SIG-M5 (cell line): ENCODE results near the gene MRPL24.

Experiments used
- DNase-seq: peaks from one replicate; lab custom pipeline; 2025; lab: John Stamatoyannopoulos, UW

The MRPL24 gene

DNA sequence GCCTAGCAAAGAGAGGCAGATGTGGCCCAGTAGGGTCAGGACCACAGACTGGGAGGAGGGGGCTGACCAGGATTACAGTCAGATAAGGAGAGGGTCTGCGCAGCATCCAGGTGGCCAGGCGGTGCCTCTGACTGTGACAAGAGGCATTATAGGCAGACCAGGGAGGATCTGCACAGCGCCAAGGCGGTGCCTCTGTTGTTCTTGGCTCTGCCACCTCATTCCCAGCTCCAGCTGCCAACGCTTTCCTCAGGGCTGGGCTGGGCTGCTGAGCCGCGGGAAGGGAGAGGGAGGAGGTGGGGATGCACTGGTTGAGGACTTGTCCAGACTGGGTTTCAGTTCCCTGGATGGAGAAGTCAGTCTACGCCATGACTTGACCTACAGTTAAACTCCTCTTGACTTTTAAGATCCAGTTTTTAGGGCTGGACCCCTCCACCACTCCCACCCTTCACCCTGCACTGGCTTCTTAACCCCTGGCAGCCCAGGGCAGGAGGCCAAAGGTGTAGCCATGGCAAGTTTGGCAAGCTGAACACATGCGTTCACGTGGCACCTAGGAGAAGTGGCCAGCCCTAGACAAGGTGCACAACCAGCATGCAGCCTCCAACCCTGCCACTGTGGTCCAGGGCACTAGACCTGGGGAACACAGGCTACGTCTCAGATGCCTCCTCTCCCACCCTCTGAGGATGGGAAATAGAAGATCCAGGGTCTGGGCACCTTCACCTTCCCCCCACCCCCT lies 31.0 kb downstream of the MRPL24 start:
- DNase-seq: no peak

DNA sequence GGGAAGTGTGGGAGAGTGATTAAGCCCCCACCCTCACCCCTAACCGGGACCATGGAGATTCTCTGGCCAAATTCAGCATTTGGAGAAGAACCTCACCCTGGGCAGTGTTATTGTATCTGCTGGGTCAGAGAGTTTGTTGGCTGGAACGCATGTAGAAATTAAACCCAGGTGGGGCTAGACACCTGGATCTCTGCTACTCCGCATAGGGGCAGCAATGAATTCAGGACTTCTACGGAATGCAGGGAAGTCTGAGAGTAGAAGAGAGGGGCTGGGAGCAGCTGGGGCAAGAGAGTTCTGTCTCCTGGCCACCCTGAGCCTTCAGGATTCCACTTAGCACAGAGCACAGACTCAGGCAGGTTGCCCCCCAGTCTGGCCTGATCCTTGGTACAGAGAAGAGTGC lies 31.9 kb downstream of the MRPL24 start:
- DNase-seq: no peak

DNA sequence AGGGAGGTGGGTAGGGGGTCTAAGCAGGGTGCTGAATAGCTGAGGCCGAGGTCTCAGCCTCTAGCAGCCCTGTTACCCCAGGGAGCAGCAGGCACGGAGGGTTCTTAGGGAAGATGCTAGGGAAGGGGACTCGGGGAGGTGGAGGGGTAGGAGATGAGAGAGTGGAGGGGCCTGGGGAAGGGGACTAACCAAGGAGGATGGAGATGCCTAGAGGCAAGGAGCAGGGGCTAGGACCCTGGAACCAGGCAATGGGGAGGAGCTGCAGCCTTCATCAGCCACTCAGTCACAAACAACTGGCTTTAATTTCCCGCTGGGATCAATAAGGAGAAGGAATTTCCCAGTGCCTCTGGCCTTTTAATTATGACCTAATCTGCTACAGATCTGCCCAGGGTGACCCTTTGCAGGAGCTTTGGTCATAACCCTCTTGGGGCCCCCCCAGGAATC lies 32.6 kb downstream of the MRPL24 start:
- DNase-seq: no peak

DNA sequence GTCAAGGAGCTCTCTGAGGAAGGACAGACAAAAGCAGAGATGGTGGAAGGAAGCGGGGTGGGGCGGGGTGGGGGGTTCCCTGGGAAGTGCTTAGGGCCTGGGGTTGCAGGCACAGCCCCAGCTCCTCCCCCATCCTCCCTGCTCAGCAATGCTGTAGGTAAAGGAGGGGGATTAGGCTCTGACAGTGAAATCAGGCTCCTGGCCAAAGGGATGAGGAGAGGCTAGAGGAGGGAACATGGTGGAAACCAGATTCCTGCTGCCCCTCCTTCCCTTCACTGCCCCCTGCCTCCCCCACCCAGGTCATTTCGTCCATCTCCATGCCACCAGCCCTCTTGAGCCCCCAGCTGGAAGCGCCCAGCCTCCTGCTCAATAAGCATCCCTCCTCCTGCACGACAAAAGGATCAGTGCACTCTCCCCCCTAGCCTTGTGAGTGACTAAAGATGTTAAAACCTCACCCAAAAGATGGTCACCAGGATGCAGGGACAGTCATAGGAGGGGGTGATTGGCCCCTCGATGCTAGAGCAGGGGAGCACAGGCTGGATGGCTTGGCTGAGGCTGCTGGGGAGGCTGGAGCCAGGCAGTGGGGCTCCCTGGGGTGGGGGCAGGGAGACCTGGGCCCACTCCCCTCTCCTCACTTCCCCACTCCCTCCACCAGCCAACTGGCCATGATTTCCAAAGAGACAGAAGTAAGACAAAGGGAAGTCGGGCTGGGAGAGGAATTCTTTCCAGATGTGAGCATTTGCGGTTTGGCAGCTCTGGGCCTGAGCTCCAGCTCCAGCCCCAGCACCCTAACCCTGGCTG lies 33.3 kb downstream of the MRPL24 start:
- DNase-seq: no peak

DNA sequence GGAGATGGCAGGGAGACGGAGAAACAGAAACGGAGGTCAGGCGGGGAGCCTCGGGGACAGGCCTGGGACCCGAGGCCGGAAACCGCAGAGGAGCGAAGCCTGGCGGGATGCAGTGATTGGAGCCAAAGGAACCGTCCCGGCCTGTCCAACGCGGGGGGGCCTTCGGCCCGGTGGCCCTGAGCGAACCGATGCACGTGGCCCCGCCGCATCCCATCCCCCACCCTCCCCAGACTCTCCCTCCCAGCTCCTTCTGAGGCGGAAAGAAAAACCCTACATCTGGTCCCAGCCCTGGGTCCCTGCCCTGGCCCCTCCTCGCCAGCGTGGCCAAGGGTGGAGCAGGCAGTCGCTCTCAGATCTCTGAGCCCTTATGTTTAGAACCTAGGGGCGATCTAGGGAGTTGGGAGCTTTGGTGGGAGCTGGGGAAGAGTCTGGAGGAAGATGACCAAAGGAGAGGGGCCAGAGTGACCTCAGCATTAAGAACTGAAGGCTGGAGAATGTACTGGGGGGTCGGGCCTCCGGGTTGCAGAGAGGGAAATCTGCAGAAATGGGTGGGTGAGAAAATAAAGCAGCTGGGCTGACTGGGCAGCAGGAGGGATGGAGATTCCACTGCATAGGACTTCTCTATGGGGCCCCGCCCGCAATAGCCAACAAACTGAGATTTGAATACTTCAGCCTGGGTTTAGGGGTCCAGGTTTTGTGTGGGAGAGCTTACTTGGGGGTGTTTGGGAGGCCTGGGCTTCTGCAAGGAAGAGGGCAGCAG lies 34.1 kb downstream of the MRPL24 start:
- no peak for DNase-seq

DNA sequence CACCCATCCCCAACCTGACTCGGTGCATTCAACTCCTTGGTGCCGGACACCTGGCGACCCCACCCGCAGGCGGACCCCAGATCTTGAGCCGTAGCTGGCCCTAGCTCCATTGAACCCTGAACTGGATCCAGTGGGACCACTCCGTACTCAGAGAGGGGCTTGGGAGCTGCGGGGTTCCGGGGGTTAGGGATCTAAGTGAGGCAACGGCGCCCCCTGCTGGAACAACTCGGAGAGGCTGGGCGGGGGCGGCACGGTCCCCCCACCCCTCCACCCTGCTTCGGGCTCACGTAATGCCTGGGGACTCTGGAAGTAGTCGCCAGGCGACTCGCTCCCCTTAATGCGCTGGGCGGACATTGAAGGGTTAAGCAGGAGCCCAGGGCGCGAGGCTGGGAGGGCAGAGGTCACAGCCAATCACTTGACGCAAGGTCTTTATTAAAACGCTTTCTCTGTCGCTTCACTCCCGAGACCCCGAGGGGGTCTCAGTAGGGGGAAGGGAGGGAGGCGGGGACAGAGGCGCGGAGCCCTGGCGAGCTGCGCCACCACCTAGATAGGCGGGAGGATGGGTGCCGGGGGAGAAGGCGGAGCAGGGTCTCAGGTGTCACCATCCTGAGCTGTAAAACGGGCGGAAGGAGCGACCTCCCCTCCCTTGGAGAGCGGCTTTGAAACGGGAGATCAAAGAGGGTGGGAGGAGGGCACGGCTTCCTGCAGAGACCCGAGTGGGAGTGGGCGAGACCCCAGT lies 34.8 kb downstream of the MRPL24 start:
- DNase-seq: no peak

DNA sequence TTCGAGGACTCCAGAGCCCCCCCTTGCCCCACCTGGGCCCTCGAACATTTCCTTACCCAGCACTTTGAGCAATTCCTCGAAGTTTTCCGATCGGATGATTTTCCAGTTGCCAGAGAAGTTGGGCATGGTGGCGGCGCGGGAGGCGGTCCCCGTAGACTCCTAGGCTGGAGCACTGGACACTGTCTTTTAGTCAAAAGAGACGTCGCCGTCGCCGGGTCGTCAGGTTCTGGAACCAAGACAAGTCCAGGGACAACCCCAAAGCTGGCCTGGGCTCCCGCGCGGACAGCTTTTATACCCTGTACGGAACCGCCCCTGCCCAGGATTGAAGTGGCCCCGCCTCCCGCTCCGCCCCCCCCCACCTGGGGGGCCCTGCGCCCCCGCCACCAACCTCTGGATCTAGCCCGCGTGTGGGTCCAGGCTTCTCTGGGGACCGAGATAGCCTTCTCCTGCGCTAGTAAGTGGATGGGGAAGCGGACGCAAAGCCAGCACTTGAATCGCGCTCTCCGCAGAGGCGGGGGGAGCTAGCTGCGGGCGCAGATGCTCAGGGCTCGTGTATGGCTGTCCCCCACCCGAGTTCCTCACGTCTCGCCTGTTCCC lies 35.5 kb downstream of the MRPL24 start, which contains the start of gene CRABP2:
CRABP2 (minus strand) TSS at position 263 of the 597 bp plus-strand sequence; CDS start at position 126, 137 bp downstream.
- DNase-seq: no peak

DNA sequence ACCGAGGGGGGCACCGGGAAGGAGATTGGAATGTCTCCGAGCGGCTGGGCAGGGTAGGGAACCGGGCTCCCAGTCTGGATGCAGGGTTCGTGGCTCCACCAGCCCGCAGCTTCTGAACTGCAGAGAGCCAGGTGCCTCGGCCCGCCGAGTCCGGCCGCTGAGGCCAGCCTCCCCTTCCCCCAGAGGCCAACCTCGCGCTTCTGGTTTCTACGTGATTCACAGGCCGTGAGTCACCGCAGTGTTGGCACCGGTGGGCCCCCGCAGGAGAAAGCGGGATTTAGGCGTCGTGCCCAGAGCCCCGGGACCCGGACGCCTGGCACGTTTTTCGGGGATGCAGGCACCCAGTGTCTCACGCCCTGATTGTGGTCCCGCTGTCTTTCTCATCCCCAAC lies 36.0 kb downstream of the MRPL24 start:
- DNase-seq: no peak

DNA sequence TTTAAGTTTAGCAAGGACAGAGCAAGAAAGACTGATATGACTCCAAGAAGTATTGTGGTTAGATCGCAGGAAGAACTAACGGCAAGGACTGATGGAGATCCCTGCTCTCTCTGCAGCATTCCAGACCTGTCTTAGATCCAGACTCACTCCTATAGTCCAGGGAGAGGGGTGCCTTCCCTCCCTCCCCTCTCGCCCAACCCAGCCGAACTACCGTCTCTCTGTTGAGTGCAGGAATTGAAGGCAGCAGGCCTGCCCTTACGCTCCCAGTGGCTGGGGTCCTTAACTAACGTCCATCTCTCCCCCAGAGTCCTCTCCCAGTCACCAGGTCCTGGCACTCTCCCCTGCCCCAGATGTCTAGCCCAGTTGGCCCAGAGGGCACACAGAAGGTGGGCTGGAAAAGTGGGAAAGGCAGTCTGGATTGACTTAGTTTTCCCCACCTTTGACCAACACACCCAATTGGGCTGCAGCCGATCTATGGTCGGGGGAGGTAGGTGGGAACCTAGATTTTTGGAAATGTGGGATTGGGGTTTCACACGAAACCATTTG lies 36.6 kb downstream of the MRPL24 start:
- DNase-seq: no peak

DNA sequence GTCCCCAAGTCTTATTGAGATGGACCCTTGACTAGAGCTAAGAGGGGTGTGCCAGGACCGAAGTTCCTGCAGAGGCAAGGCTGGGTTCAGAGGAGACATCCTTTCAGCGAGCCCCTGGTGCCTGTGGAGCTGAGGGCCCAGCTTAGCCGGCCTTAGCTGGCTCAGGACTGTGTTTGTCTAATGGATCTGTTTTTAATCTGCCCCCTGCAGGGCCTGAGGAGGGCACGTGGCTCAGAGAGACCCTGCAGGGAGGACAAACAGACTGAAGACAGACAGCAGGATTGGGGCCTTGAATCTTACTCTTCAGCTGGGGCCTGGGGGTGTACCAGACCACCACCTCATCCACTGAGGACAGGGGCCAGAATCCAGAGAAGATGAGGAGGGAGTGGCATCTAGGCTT lies 37.1 kb downstream of the MRPL24 start:
- no peak for DNase-seq

DNA sequence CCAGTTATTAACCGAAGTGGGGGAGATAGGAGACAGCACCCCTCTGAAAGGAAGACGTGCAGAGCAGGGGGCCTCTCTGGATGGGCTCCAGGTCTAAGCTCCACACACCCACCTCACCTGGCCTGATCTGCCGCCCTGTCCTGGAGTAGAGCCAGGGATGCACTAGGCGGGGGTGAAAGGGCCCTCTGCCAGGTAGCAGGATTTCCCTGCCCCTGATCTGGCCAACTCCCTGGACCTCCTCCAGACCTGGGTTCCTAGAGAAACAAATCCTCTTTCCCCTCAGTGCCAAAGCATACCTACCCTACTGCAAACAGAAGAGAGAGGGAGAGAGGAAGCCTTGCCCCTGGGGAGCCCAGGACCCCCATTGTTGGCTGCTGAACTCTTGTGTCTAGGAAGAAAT lies 37.6 kb downstream of the MRPL24 start:
- DNase-seq: no peak

DNA sequence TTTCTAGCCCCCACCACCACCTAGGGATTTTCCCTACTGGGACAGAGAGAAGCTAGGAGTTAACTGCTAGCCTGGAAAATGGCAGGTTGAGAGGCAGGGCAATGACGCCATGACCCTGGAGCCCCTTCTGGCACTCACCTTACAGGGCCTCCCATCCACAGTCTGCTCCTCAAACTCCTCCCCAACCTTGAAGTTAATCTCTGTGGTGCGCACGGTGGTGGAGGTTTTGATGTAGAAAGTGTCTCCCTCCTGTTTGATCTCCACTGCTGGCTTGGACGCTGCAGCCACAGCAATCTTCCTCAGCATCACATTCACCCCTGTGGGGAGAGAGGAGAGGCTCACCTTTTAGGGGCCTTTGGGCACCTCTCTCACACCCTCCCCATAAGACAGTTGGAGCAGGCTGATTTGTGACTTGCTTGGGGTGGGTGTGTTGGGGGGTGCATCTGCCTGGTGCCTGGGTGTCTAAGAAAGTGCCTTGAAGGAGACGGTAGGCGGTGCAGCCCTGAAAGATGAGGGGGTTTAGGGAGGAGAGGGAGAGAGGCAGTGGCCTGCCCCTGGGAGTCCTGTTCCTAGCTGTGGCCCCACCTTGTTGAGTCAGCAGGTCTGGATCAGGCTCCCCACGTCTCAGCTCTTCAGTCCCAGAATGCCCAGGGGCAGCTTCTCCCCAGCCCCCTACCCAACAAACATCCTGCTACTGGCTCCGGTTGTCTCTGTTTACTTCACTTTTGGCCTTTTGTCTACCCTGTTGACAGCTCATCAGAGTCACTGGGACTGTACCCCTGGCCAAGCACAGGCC lies 40.0 kb downstream of the MRPL24 start:
- DNase-seq: no peak

DNA sequence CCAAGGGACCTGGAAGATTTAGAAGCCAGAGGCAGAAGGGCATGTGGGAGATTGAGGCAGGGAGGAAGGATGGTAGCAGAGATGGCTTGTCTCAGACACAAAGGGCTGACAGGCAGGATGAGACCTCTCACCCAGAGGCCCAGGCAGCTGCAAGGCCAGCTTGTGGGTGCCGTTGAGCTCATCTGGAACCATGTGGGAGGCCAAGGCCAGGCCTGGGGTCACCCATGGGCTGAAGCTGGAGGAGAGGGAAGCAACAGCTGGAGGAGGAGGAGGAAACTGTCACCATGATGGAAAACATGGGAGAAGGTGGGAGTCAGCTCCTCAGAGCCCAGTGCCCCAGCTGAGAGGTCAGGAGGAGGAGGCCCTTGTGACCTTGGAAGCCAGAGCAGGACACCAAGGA lies 41.9 kb downstream of the MRPL24 start:
- no peak for DNase-seq

DNA sequence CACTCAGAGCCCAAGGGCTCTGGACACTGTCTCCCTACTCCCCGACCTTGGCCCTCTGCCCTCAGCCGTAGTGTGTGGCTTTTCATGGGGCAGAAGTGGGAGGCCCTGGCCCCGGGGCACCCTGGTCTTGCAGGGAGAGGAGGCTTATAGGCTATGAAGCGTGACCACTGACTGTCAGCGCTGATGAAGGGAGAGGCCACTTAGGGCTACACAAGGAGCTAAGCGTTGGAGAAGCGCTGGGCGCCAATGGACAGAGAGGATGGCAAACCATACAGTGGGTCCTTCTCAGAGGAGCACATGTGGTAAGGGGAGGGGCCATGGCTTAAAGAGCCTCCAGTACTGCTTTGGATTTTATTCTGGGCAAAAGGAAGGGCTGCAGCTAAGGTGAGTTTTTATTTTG lies 43.4 kb downstream of the MRPL24 start:
- DNase-seq: no peak

DNA sequence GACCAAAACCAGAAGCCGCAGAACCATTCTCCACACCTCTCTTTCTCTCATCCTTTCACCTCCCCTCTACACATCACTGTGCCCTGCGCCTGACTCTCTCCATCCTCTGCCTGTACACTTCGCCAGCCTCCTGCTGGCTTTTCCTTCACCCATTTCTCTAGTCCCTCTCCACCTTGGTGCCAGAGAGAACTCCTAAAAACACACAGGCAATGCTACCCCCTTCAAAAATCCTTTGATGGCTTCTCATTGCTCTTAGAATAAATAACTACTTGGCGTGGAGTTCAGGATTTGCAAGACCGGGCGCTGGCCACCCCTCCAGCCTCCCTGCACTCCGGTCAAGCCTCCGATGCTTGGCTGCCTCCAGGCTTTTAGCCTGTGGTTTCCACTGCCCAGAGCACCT lies 44.1 kb downstream of the MRPL24 start:
- DNase-seq: no peak

DNA sequence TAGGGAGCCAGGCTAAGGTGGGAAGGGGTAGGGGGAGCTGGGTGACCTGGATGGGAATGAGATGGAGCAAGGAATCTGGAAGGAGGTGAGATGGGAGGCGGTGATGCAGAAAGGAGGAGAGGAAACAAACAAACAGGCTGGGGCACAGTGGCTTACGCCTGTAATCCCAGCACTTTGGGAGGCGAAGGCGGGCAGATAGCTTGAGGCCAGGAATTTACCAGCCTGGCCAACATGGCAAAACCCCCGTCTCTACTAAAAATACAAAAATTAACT lies 46.3 kb downstream of the MRPL24 start:
- no peak for DNase-seq

DNA sequence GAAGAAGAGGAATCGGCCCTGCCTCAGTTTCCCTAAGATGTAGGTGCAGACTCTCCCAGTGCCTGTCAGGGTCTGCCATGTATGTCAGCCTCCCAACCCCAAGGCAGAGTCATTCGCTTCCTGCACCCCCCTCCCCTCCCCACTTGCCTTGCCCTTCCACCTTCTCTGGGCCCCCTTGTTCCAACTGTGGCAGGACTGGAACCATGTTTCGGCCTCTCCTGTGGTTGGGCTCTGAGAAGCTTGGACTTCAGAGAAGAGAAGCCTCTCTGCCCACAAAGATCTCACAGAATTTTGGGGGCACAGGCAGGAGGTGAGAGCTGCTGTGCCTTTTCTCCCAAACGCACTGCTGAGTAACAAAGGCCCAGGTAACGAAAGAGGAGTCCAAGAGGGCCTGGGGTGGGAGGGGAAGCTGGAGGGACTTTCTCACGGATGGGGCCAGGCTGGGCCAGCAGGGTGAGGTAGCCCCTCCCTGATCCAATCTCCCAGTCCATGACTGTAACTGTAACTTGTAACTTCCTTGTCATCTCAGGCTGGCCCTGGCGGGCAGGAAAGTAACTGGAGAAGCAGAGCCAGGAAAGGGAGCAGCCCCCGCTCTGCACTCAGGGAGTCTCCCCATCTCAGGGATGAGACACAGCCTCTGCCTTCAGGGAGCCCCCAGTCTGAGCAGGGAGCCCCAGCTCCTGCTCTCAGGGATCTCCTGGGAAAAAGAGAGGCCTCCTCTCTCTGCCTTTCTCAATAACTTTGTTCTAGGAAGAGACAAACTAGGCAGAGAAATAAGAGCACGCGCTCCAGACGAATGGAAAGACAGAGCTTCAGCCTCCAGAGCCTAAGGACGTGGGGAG lies 46.8 kb downstream of the MRPL24 start:
- DNase-seq: no peak

DNA sequence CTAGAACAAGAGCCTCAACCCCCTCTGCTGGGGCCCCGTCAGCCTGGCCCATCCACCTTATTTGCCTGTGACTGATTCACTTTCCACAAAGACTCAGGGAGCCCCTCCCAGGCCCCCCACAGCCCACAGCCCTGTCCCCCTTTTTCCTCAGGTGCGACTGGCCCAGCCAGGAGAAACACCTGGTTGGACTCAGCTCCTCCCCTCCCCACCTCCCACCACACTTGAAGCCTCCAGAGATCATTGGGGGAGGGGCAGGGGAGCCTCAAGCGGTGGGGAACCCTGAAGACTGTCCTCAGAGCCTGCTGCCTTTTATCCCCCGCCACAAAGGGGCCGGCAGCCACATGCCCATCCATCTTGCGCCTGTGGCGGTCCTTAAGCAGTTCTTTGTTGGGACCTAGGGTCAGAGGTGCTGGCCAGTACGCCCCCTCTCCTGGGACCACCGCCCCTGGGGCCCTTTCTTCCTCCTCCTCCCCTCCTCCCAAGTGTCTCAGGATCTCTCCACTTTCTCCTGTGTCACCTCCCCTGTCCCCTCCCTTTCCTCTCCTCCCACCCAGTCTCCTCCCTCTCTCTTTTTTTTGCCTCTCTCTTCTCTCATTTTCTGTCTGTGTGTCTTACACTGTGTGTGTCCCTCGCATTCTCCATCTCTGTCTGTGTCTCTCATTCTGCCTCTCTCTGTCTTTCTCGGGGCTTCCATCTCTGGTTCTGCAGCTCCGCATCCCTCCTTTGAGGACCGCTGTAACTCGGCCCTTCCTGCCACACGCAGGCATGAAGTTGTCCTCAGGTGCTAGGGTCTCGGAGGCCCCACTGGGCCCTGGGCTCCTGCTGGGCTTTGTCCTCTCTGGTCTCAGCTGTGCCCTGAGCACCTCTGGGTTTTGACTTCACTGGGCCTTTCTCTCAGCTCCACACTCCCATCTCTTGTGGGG lies 47.7 kb downstream of the MRPL24 start:
- no peak for DNase-seq
